IMR-90 (cell line): ENCODE results near the gene NR2F1. TPM values are rescaled to one million over a fixed set of nuclear protein-coding genes. Genes with fewer than 3 reads are reported as not detected.

ENCODE experiments used
- ATAC-seq: fragments of 200-7000 bp; cut with Tn5 transposase; 2 replicates; pipeline ENCODE4 v1.9.1; 2020; ENCODE audit warnings: low read depth, mild to moderate bottlenecking, moderate library complexity
- BruUV-seq: library from RNA; stranded (reverse); fragments of 400-500 nt; replicated peaks from 2 replicates; lab custom pipeline; 2021; lab: Mats Ljungman, UMichigan
- CTCF ChIA-PET: fragments of 300-600 bp; formaldehyde crosslinking; extraction: SDS; loops from one replicate; lab custom pipeline; 2021; ENCODE audit warnings: antibody characterized with exemption; lab: Yijun Ruan, JAX
- POLR2A ChIA-PET: fragments of 300-600 bp; sonication (Branson Sonifier 250); formaldehyde crosslinking; loops from one replicate; lab custom pipeline; 2022; ENCODE audit warnings: antibody characterized with exemption; ENCODE audit not compliant: unreplicated experiment; lab: Charles Lee
- DNase-seq: peaks from one replicate; pipeline ENCODE4 v3.0.0; 2013
- H2AFZ ChIP-seq: replicated peaks from 2 replicates; pipeline ENCODE3; 2013; ENCODE audit warnings: low read length, mild to moderate bottlenecking; ENCODE audit not compliant: poor library complexity
- H2AK5ac ChIP-seq: 2 replicates; pipeline ENCODE4 v1.6.1; 2013; ENCODE audit warnings: low read depth, low read length, inconsistent platforms
- H2AK9ac ChIP-seq: replicated peaks from 2 replicates; pipeline ENCODE3; 2013; ENCODE audit warnings: mild to moderate bottlenecking, low read depth, low read length, moderate library complexity; ENCODE audit not compliant: poor library complexity
- H2BK120ac ChIP-seq: 2 replicates; pipeline ENCODE4 v1.6.1; 2013; ENCODE audit warnings: low read depth, low read length, inconsistent platforms
- H2BK15ac ChIP-seq: 3 replicates; pipeline ENCODE4 v1.6.1; 2013; ENCODE audit warnings: low read depth, low read length, inconsistent platforms
- H2BK20ac ChIP-seq: 2 replicates; pipeline ENCODE4 v1.6.1; 2013; ENCODE audit warnings: low read depth, mild to moderate bottlenecking, inconsistent platforms, low read length, moderate library complexity
- H2BK5ac ChIP-seq: 2 replicates; pipeline ENCODE4 v1.6.1; 2013; ENCODE audit warnings: mild to moderate bottlenecking, low read depth, low read length, inconsistent platforms; ENCODE audit not compliant: poor library complexity, severe bottlenecking
- H3K14ac ChIP-seq: replicated peaks from 2 replicates; pipeline ENCODE4 v1.6.1; 2013; ENCODE audit warnings: low read depth, low read length, inconsistent platforms
- H3K18ac ChIP-seq: 2 replicates; pipeline ENCODE4 v1.6.1; 2013; ENCODE audit warnings: low read depth, low read length, control low read depth
- H3K23ac ChIP-seq: 2 replicates; pipeline ENCODE4 v1.6.1; 2013; ENCODE audit warnings: low read depth, low read length, inconsistent platforms
- H3K27ac ChIP-seq: 2 replicates; pipeline ENCODE4 v1.5.1; 2013; ENCODE audit warnings: mild to moderate bottlenecking, control low read depth, low read length; ENCODE audit not compliant: insufficient read depth
- H3K27me3 ChIP-seq: 2 replicates; pipeline ENCODE4 v1.6.1; 2013; ENCODE audit warnings: low read length; ENCODE audit not compliant: control insufficient read depth, insufficient read depth
- H3K36me3 ChIP-seq: 2 replicates; pipeline ENCODE4 v1.6.1; 2013; ENCODE audit warnings: low read length, mixed read lengths; ENCODE audit not compliant: control insufficient read depth, insufficient read depth
- H3K4ac ChIP-seq: 2 replicates; pipeline ENCODE4 v1.6.1; 2013; ENCODE audit warnings: low read depth, low read length, inconsistent platforms
- H3K4me1 ChIP-seq: 2 replicates; pipeline ENCODE4 v1.6.1; 2013; ENCODE audit warnings: low read length, mixed read lengths; ENCODE audit not compliant: control insufficient read depth, insufficient read depth
- H3K4me2 ChIP-seq: 2 replicates; pipeline ENCODE4 v1.6.1; 2013; ENCODE audit warnings: low read depth, mild to moderate bottlenecking, control low read depth, low read length, moderate library complexity
- H3K4me3 ChIP-seq: 2 replicates; pipeline ENCODE4 v1.5.1; 2013; ENCODE audit warnings: low read depth, mild to moderate bottlenecking, control low read depth, low read length, moderate library complexity; ENCODE audit not compliant: insufficient read depth
- H3K56ac ChIP-seq: 2 replicates; pipeline ENCODE4 v1.6.1; 2013; ENCODE audit warnings: low read length, inconsistent platforms; ENCODE audit not compliant: insufficient read depth; ENCODE audit errors: extremely low read depth
- H3K79me1 ChIP-seq, 2 experiments: 2 replicates each; pipeline ENCODE4 v1.6.1; 2013; ENCODE audit warnings: low read length in 2 of 2, inconsistent platforms in 1 of 2, low read depth in 1 of 2
- H3K9ac ChIP-seq: 2 replicates; pipeline ENCODE4 v1.6.1; 2013; ENCODE audit warnings: low read depth, low read length, control low read depth
- H3K9me1 ChIP-seq: 2 replicates; pipeline ENCODE4 v1.6.1; 2013; ENCODE audit warnings: low read length, inconsistent platforms; ENCODE audit not compliant: insufficient read depth
- H3K9me3 ChIP-seq: 2 replicates; pipeline ENCODE4 v1.6.1; 2013; ENCODE audit warnings: low read length; ENCODE audit not compliant: control insufficient read depth, insufficient read depth
- H4K20me1 ChIP-seq: 2 replicates; pipeline ENCODE4 v1.6.1; 2013; ENCODE audit warnings: low read length, inconsistent platforms; ENCODE audit not compliant: insufficient read depth
- H4K5ac ChIP-seq: 2 replicates; pipeline ENCODE4 v1.6.1; 2013; ENCODE audit warnings: mild to moderate bottlenecking, low read depth, low read length, control low read depth
- H4K8ac ChIP-seq, 2 experiments: 2 replicates each; pipeline ENCODE4 v1.6.1; 2013; ENCODE audit warnings: low read depth in 2 of 2, low read length in 2 of 2, control low read depth in 1 of 2, inconsistent platforms in 1 of 2
- H4K91ac ChIP-seq: 2 replicates; pipeline ENCODE4 v1.6.1; 2013; ENCODE audit warnings: low read depth, low read length, inconsistent platforms; ENCODE audit not compliant: insufficient read depth
- BHLHE40 ChIP-seq: fragments of 150-350 bp; IDR thresholded peaks from 2 replicates; pipeline ENCODE4 v1.6.1; 2016; ENCODE audit warnings: mild to moderate bottlenecking, low read depth, low read length
- FOS ChIP-seq: fragments of 150-350 bp; IDR thresholded peaks from 2 replicates; pipeline ENCODE4 v1.6.1; 2016; ENCODE audit warnings: low read depth, low read length
- MXI1 ChIP-seq: IDR thresholded peaks from 2 replicates; pipeline ENCODE4 v1.6.1; 2012; ENCODE audit warnings: low read depth, mild to moderate bottlenecking, low read length, moderate library complexity, borderline replicate concordance
- POLR2A ChIP-seq: IDR thresholded peaks from 2 replicates; pipeline ENCODE4 v1.6.1; 2012; ENCODE audit warnings: mild to moderate bottlenecking, low read depth, low read length
- RCOR1 ChIP-seq: IDR thresholded peaks from 2 replicates; pipeline ENCODE4 v1.6.1; 2012; ENCODE audit warnings: mild to moderate bottlenecking, low read length, improper control_type of control experiment; ENCODE audit not compliant: insufficient replicate concordance
- SMC3 ChIP-seq: fragments of 150-350 bp; IDR thresholded peaks from 2 replicates; pipeline ENCODE4 v1.6.1; 2016; ENCODE audit warnings: low read depth, mild to moderate bottlenecking, antibody characterized with exemption, low read length, moderate library complexity
- dilution Hi-C: fragments of 300-500 bp; cut with HindIII; formaldehyde crosslinking; loops from one replicate; pipeline ENCODE4 v1.14.3; 2018; ENCODE audit warnings: low sequenced_read_pairs; ENCODE audit not compliant: unreplicated experiment
- in situ Hi-C: fragments of 300-500 bp; cut with MboI; formaldehyde crosslinking; loops from 3 replicates; pipeline ENCODE4 v1.14.3; 2019; ENCODE audit warnings: low sequenced_read_pairs, inconsistent platforms, mixed read lengths
- intact Hi-C: fragments of 100-400 bp; cut with micrococcal nuclease; formaldehyde crosslinking; loops from 2 replicates; pipeline ENCODE4 v1.10.0; 2022
- polyA plus RNA-seq, 3 experiments: library from polyadenylated mRNA; depleted of rRNA; stranded (reverse); fragments of >200 nt; gene quantifications; 2 replicates each; pipeline ENCODE4 v1.2.3, GENCODE V29; 2012; ENCODE audit warnings: low replicate concordance in 1 of 3
- total RNA-seq: library from RNA; depleted of rRNA; stranded (reverse); fragments of >200 nt; gene quantifications from 2 replicates; pipeline ENCODE4 v1.2.3, GENCODE V29; 2012

Gene NR2F1
- total and polyA plus RNA-seq, 2 of the 4 experiments (the other 2 are of a cell fraction), result 19.0 to 160 TPM

GRCh38 chr5:93635991-93636390, 53.0 kb downstream of the NR2F1 start:
- Histone ChIP-seq H3K79me1 (no peaks in the 10 kb centered on the region), H3K9ac (no peak overlapping the region), H4K5ac (no peak overlapping the region), H2AK5ac (no peak overlapping the region), H3K14ac (no peak overlapping the region), H2AFZ (no peak overlapping the region), H3K4me2 (no peak overlapping the region), H3K56ac (no peak overlapping the region), H3K27me3 (no peaks in the 10 kb centered on the region), H3K9me3 (no peaks in the 10 kb centered on the region), H3K4me3 (no peak overlapping the region), H3K4ac (no peak overlapping the region), H3K27ac (no peak overlapping the region), H3K36me3 (no peaks in the 10 kb centered on the region), H3K18ac (no peak overlapping the region), H2BK5ac (no peak overlapping the region), H4K91ac (no peak overlapping the region), H2BK120ac (no peak overlapping the region), H2BK15ac (no peak overlapping the region), H3K4me1 (peaks cover 4% of the 10 kb centered on the region), H3K23ac (no peak overlapping the region), H3K9me1 (no peaks in the 10 kb centered on the region), H2AK9ac (no peak overlapping the region), H4K8ac (no peak overlapping the region), H2BK20ac (no peak overlapping the region), H4K20me1 (no peaks in the 10 kb centered on the region)
- TF ChIP-seq RCOR1 (no peak), FOS (no peak), MXI1 (no peak), BHLHE40 (no peak), POLR2A (no peak), SMC3 (no peak)
- intact Hi-C loops (no loop called here), dilution Hi-C loops (no loop called here), in situ Hi-C loops (no loop called here)
- BruUV-seq, result no TSS peak
- ChIA-PET CTCF (no interaction called here), POLR2A (no interaction called here)
- ATAC-seq, result no peak
- DNase-seq, result no peak
